H9 (cell line): ENCODE results near the gene AQP3. TPM values are rescaled to one million over a fixed set of nuclear protein-coding genes. Genes with fewer than 3 reads are reported as not detected.

Experiments used
- DNase-seq: peaks from one replicate; pipeline ENCODE4 v3.0.0-alpha.2; 2017
- H2AFZ ChIP-seq: one replicate; pipeline ENCODE4 v1.6.1; 2013; ENCODE audit warnings: mild to moderate bottlenecking, low read length, control low read depth, moderate library complexity
- H2AK5ac ChIP-seq: 2 replicates; pipeline ENCODE4 v1.6.1; 2013; ENCODE audit warnings: low read length, control low read depth, mixed read lengths; ENCODE audit not compliant: insufficient read length
- H2BK120ac ChIP-seq: one replicate; pipeline ENCODE4 v1.6.1; 2013; ENCODE audit warnings: low read depth, mild to moderate bottlenecking, low read length, control low read depth, inconsistent platforms; ENCODE audit not compliant: poor library complexity, severe bottlenecking
- H2BK12ac ChIP-seq: 2 replicates; pipeline ENCODE4 v1.6.1; 2013; ENCODE audit warnings: low read length, control low read depth, mixed read lengths, low read depth; ENCODE audit not compliant: insufficient read length
- H2BK15ac ChIP-seq: 2 replicates; pipeline ENCODE4 v1.6.1; 2013; ENCODE audit warnings: low read depth, low read length, control low read depth
- H2BK20ac ChIP-seq: one replicate; pipeline ENCODE4 v1.6.1; 2013; ENCODE audit warnings: low read depth, mild to moderate bottlenecking, low read length, control low read depth, inconsistent platforms; ENCODE audit not compliant: poor library complexity, severe bottlenecking
- H2BK5ac ChIP-seq: 2 replicates; pipeline ENCODE4 v1.6.1; 2013; ENCODE audit warnings: low read length, control low read depth, mixed read lengths; ENCODE audit not compliant: insufficient read length
- H3K14ac ChIP-seq: 2 replicates; pipeline ENCODE4 v1.6.1; 2013; ENCODE audit warnings: low read length, control low read depth; ENCODE audit not compliant: insufficient read depth
- H3K18ac ChIP-seq: 2 replicates; pipeline ENCODE4 v1.6.1; 2013; ENCODE audit warnings: low read depth, mild to moderate bottlenecking, mixed read lengths, low read length, control low read depth; ENCODE audit not compliant: insufficient read length
- H3K23ac ChIP-seq: 2 replicates; pipeline ENCODE4 v1.6.1; 2013; ENCODE audit warnings: low read length, control low read depth, mixed read lengths, low read depth; ENCODE audit not compliant: insufficient read length
- H3K23me2 ChIP-seq: 2 replicates; pipeline ENCODE4 v1.6.1; 2013; ENCODE audit warnings: low read depth, mild to moderate bottlenecking, mixed read lengths, low read length, control low read depth; ENCODE audit not compliant: insufficient read length, poor library complexity, severe bottlenecking
- H3K27ac ChIP-seq: 2 replicates; pipeline ENCODE4 v1.5.1; 2013; ENCODE audit warnings: low read length, control low read depth, mixed read lengths, low read depth; ENCODE audit not compliant: insufficient read length
- H3K27me3 ChIP-seq: 2 replicates; pipeline ENCODE4 v1.6.1; 2013; ENCODE audit warnings: low read length, control low read depth, inconsistent platforms; ENCODE audit not compliant: insufficient read depth
- H3K4ac ChIP-seq: 2 replicates; pipeline ENCODE4 v1.6.1; 2013; ENCODE audit warnings: low read depth, mild to moderate bottlenecking, control low read depth, inconsistent platforms, low read length, moderate library complexity
- H3K4me1 ChIP-seq: 2 replicates; pipeline ENCODE4 v1.6.1; 2013; ENCODE audit warnings: low read length, control low read depth, inconsistent platforms; ENCODE audit not compliant: insufficient read depth
- H3K4me2 ChIP-seq: 2 replicates; pipeline ENCODE4 v1.6.1; 2013; ENCODE audit warnings: low read length, control low read depth, mixed read lengths; ENCODE audit not compliant: insufficient read length, insufficient read depth
- H3K56ac ChIP-seq: 2 replicates; pipeline ENCODE4 v1.6.1; 2013; ENCODE audit warnings: low read depth, mild to moderate bottlenecking, mixed read lengths, low read length, control low read depth; ENCODE audit not compliant: insufficient read length
- H3K79me1 ChIP-seq: 2 replicates; pipeline ENCODE4 v1.6.1; 2013; ENCODE audit warnings: low read depth, mild to moderate bottlenecking, moderate library complexity, low read length, control low read depth, inconsistent platforms; ENCODE audit not compliant: insufficient read depth, poor library complexity, severe bottlenecking
- H3K79me2 ChIP-seq: 2 replicates; pipeline ENCODE4 v1.6.1; 2013; ENCODE audit warnings: low read length, control low read depth, inconsistent platforms; ENCODE audit not compliant: insufficient read depth
- H3K9ac ChIP-seq: 2 replicates; pipeline ENCODE4 v1.6.1; 2013; ENCODE audit warnings: low read length, control low read depth, mixed read lengths; ENCODE audit not compliant: insufficient read length; ENCODE audit errors: extremely low read depth
- H3K9me3 ChIP-seq: one replicate; pipeline ENCODE4 v1.6.1; 2013; ENCODE audit warnings: low read depth, low read length, inconsistent platforms; ENCODE audit not compliant: control insufficient read depth
- H3T11ph ChIP-seq: one replicate; pipeline ENCODE4 v1.6.1; 2013; ENCODE audit warnings: mild to moderate bottlenecking, low read length, control low read depth, inconsistent platforms
- H4K20me1 ChIP-seq: one replicate; pipeline ENCODE4 v1.6.1; 2013; ENCODE audit not compliant: control insufficient read depth, insufficient read length, insufficient read depth
- H4K5ac ChIP-seq: 2 replicates; pipeline ENCODE4 v1.6.1; 2013; ENCODE audit warnings: low read depth, mild to moderate bottlenecking, mixed read lengths, low read length, control low read depth; ENCODE audit not compliant: insufficient read length
- H4K8ac ChIP-seq: replicated peaks from 2 replicates; pipeline ENCODE4 v1.6.1; 2013; ENCODE audit warnings: low read length, control low read depth, mixed read lengths, low read depth; ENCODE audit not compliant: insufficient read length
- H4K91ac ChIP-seq: 2 replicates; pipeline ENCODE4 v1.6.1; 2013; ENCODE audit warnings: low read depth, mild to moderate bottlenecking, moderate library complexity, mixed read lengths, low read length, control low read depth; ENCODE audit not compliant: insufficient read length
- H3K27ac Mint-ChIP-seq, 3 experiments: 2 replicates in 2 of 3; 3 replicates in 1 of 3; pipeline ENCODE4 v1.8.0; 2020 to 2021; ENCODE audit warnings: mixed read lengths in 3 of 3, mild to moderate bottlenecking in 1 of 3, moderate library complexity in 1 of 3
- H3K27me3 Mint-ChIP-seq: 2 replicates; pipeline ENCODE4 v1.8.0; 2021; ENCODE audit warnings: low read depth, mild to moderate bottlenecking, moderate library complexity, mixed read lengths
- H3K36me3 Mint-ChIP-seq, 3 experiments: 2 replicates in 2 of 3; 3 replicates in 1 of 3; pipeline ENCODE4 v1.8.0; 2020 to 2021; ENCODE audit warnings: low read depth in 3 of 3, mixed read lengths in 3 of 3; ENCODE audit not compliant: insufficient read depth in 1 of 3
- H3K4me1 Mint-ChIP-seq, 2 experiments: 2 replicates each; pipeline ENCODE4 v1.8.0; 2020; ENCODE audit warnings: mixed read lengths in 2 of 2
- H3K4me3 Mint-ChIP-seq, 2 experiments: 2 replicates in 1 of 2; 3 replicates in 1 of 2; pipeline ENCODE4 v1.8.0; 2020 to 2021; ENCODE audit warnings: mild to moderate bottlenecking in 2 of 2, mixed read lengths in 2 of 2, moderate library complexity in 1 of 2
- H3K9me3 Mint-ChIP-seq, 2 experiments: 2 replicates in 1 of 2; 3 replicates in 1 of 2; pipeline ENCODE4 v1.8.0; 2020; ENCODE audit warnings: mild to moderate bottlenecking in 2 of 2, mixed read lengths in 2 of 2, moderate library complexity in 1 of 2
- WGBS: extraction: QIAGEN DNeasy Blood & Tissue Kit; methylation state at CpG from one replicate; pipeline ENCODE4 v1.1.7; 2013; ENCODE audit warnings: missing lambda C conversion rate, low lambda C conversion rate, mixed read lengths; ENCODE audit not compliant: insufficient read length; ENCODE audit errors: extremely low coverage; 5-methylcytosine and 5-hydroxymethylcytosine counted together
- total RNA-seq: library from RNA; stranded (reverse); gene quantifications from 2 replicates; pipeline ENCODE4 v1.2.1, GENCODE V29; 2021
- TF ChIP-seq, protein P1 (sequence below): fragments of 200-600 bp; sonication (generic); conservative IDR thresholded peaks from 3 replicates; pipeline ENCODE4 v1.8.0; 2021; ENCODE audit warnings: antibody characterized with exemption, mild to moderate bottlenecking

Gene AQP3
- total RNA-seq, 1 experiment from 2014 or later = 1.6 TPM

DNA sequence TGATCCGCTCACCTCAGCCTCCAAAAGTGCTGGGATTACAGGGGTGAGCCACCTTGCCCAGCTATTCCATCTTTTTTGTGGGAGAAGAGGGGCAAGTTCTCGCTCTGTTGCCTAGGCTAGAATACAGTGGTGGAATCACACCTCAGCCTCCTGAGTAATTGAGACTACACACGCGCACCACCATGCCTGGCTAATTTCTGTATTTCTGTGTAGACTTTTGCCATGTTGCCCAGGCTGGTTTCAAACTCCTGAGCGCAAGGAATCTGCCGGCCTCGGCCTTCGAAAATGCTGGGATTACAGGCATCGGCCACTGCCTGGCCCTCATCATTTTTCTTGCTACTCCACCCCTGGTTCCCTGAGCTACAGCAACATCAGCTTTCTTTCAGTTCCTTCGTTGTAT, 29.1 kb upstream of the AQP3 start:
- Histone ChIP-seq H2BK15ac (no peak overlapping the region), H3K4me1 (0 out of 2 replicates have a peak, but pooled peaks cover 2% of the 10 kb centered on the region)
- peaks cover 11 to 12% of the 10 kb centered on the region in 2 experiments; a peak in 3 of 4 replicates for H3K4me1 Mint-ChIP-seq

More for the DNA sequence above, 29.1 kb upstream of the AQP3 start:
- H3K9ac ChIP-seq = no peak overlapping the region
- no peaks in the 10 kb centered on the region for H4K20me1 ChIP-seq
- H3K18ac ChIP-seq = no peak overlapping the region
- no peak overlapping the region for H2AK5ac ChIP-seq
- H4K5ac ChIP-seq = no peak overlapping the region
- no peaks in the 10 kb centered on the region for H3K27me3 ChIP-seq
- H4K8ac ChIP-seq = no peak overlapping the region
- H2AFZ ChIP-seq = no peak overlapping the region
- H3K4me2 ChIP-seq = no peak overlapping the region
- Mint-ChIP-seq H3K27me3 (no peaks in the 10 kb centered on the region), H3K36me3 (peaks cover 4 to 12% (median 8%) of the 10 kb centered on the region in 3 experiments; a peak in 6 of 7 replicates), H3K27ac (peak overlapping the region in 1 of 3 experiments; percentile 44; a peak in 2 of 7 replicates), H3K9me3 (no peaks in the 10 kb centered on the region; a peak in 1 of 5 replicates), H3K4me3 (no peak overlapping the region)
- H3K9me3 ChIP-seq = no peaks in the 10 kb centered on the region
- no peak overlapping the region for H3K27ac ChIP-seq
- H3K79me2 ChIP-seq = peaks cover 11% of the 10 kb centered on the region
- no peak overlapping the region for H2BK20ac ChIP-seq
- H2BK120ac ChIP-seq = no peak overlapping the region
- no peak overlapping the region for H3K23ac ChIP-seq
- no CpG with 5 or more reads among the region's 10 CpGs for WGBS
- TF ChIP-seq, protein P1, sequence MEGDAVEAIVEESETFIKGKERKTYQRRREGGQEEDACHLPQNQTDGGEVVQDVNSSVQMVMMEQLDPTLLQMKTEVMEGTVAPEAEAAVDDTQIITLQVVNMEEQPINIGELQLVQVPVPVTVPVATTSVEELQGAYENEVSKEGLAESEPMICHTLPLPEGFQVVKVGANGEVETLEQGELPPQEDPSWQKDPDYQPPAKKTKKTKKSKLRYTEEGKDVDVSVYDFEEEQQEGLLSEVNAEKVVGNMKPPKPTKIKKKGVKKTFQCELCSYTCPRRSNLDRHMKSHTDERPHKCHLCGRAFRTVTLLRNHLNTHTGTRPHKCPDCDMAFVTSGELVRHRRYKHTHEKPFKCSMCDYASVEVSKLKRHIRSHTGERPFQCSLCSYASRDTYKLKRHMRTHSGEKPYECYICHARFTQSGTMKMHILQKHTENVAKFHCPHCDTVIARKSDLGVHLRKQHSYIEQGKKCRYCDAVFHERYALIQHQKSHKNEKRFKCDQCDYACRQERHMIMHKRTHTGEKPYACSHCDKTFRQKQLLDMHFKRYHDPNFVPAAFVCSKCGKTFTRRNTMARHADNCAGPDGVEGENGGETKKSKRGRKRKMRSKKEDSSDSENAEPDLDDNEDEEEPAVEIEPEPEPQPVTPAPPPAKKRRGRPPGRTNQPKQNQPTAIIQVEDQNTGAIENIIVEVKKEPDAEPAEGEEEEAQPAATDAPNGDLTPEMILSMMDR = no peak
- no peak overlapping the region for H2BK5ac ChIP-seq
- peaks cover 6% of the 10 kb centered on the region for H3K23me2 ChIP-seq
- no peak overlapping the region for H3T11ph ChIP-seq
- H3K56ac ChIP-seq = no peak overlapping the region
- DNase-seq = no peak
- no peak overlapping the region for H3K4ac ChIP-seq
- H4K91ac ChIP-seq = no peak overlapping the region
- H3K79me1 ChIP-seq = peaks cover 4% of the 10 kb centered on the region
- no peak overlapping the region for H3K14ac ChIP-seq
- H2BK12ac ChIP-seq = no peak overlapping the region
